ENCODE data around the gene SLC4A1. TPM values are rescaled to one million over a fixed set of nuclear protein-coding genes. Genes with fewer than 3 reads are reported as not detected.

Gene SLC4A1
- total RNA-seq (2022; extraction: Qiagen RNA extraction), result 0.01 TPM in 1 of 5 replicates, not detected in the others

GRCh38 chr17:44267818-44268490 lies at the start of gene SLC4A1:
Gene SLC4A1 (minus strand): TSS chr17:44268135. CDS start chr17:44262866, 5,269 bp downstream.

GRCh38 chr17:44308320-44308818 lies 40.4 kb upstream of the SLC4A1 start, which contains the start of gene RUNDC3A:
Gene RUNDC3A (plus strand): TSS chr17:44308601. CDS start chr17:44308833, 232 bp downstream.

DNA sequence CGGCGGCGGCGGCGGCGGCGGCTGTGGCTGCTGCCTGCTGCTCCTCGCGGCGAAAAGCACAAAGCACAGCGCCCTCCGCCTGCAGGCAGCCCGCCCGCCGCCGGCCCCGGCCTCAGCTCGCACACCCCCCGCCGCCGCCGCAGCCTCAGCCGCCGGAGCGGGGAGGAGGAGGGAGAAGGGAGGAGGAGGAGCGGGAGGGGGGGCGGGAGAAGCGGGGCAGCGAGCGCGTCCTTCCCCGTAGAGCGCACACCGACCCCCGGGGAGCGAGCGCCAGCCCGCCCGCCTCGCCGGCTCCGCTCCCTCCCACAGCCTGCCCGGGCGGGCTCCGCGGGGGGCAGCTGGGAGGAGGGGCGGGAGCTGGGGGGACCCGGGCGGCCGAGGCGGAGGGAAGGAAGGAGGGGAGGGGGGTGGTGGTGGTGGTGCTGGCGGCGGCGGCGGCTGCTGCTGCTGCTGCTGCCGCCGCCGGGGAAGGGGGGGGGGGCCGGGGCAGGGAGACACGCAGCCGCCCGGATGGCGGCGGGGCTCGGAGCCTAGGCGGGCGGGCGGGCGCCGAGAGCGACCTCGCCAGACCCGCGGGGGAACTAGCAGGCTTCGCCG lies 48.2 kb downstream of the SLC4A1 start, which contains the start of gene UBTF:
TSS of gene UBTF (minus strand) at position 60 of the 597 bp plus-strand sequence. CDS start 1,446 bp downstream, outside the sequence.

DNA sequence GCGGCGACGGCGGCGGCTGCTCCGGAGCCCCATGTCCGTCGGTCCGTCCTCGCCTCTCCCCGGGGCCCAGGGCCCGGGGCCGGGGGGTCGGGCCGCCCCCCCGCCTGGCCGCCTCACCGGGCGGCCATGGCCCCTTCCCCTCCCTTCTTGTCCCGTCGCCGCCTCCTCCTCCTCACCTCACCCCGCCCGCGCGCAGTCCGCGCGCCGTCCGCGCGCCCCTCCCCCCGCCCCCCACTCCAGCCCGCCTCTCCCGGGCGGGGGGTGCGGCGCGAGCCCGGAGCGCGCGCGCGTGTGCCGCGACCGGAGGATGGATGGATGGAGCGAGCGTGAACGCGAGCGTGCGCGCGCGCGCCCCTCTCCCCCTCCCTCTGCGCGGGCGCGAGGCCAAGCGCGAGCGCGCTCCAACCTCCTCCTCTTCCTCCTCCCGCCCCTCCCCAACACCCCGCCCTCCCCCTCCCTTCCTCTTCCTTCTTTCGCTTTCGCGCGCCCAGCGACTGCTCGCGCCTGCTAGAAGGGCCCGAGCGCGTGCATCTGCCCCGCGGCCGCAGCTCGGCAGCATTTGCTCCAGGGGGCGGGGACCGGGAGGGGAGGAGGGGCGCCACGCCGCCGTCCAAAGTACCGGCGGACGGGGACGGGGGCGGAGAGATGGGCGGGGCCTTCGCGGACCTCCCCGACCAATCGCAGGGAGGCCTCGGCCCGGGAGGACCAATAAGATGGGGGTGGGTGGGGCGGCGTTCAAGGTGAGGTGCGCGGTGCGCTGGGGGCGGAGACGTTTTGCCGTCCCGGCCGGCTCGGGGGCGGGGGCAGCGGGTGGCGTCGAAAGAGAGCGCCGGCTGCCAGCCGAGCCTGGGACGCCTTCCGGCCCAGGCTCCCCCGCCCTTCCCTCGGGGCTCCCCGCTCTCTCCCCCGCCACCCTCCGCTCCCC lies 68.1 kb downstream of the SLC4A1 start, which contains the start of gene ATXN7L3:
TSS of gene ATXN7L3 (minus strand) at position 332 of the 925 bp plus-strand sequence. CDS start 1,814 bp downstream, outside the sequence.

Other genes with a start within 250 kb of the SLC4A1 start
- gene LSM12, start 201.5 kb downstream of the SLC4A1 start, total RNA-seq (2022; extraction: Qiagen RNA extraction), result 50.2 to 53.0 TPM (median 51.7 TPM) in 5 replicates
- gene G6PC3, start 197.4 kb downstream of the SLC4A1 start, total RNA-seq (2022; extraction: Qiagen RNA extraction), result 116 to 180 TPM (median 171 TPM) in 5 replicates
- 13.6 to 17.2 TPM (median 15.6 TPM) in 5 replicates for gene HDAC5, start 144.5 kb downstream of the SLC4A1 start, total RNA-seq (2022; extraction: Qiagen RNA extraction)
- gene HROB, start 126.2 kb downstream of the SLC4A1 start, total RNA-seq (2022; extraction: Qiagen RNA extraction), result 8.9 to 10.6 TPM (median 9.4 TPM) in 5 replicates
- 0.04 to 0.08 TPM (median 0.05 TPM) in 3 of 5 replicates, not detected in the others for gene ASB16, start 97.4 kb downstream of the SLC4A1 start, total RNA-seq (2022; extraction: Qiagen RNA extraction)
- gene TMUB2, start 81.2 kb downstream of the SLC4A1 start, total RNA-seq (2022; extraction: Qiagen RNA extraction), result 36.3 to 46.3 TPM (median 45.0 TPM) in 5 replicates
- gene ATXN7L3, start 68.3 kb downstream of the SLC4A1 start, total RNA-seq (2022; extraction: Qiagen RNA extraction), result 51.9 to 71.6 TPM (median 67.8 TPM) in 5 replicates
- gene UBTF, start 48.5 kb downstream of the SLC4A1 start, total RNA-seq (2022; extraction: Qiagen RNA extraction), result 97.8 to 105 TPM (median 100 TPM) in 5 replicates
- 0.55 to 1.3 TPM (median 0.57 TPM) in 5 replicates for gene RUNDC3A, start 40.5 kb upstream of the SLC4A1 start, total RNA-seq (2022; extraction: Qiagen RNA extraction)
- 144 to 215 TPM (median 212 TPM) in 5 replicates for gene SLC25A39, start 56.7 kb upstream of the SLC4A1 start, total RNA-seq (2022; extraction: Qiagen RNA extraction)
- 215 to 265 TPM (median 248 TPM) in 5 replicates for gene GRN, start 77.2 kb upstream of the SLC4A1 start, total RNA-seq (2022; extraction: Qiagen RNA extraction)
- 2.5 to 5.2 TPM (median 4.2 TPM) in 5 replicates for gene FAM171A2, start 95.7 kb upstream of the SLC4A1 start, total RNA-seq (2022; extraction: Qiagen RNA extraction)
- 0.78 to 1.9 TPM (median 1.6 TPM) in 5 replicates for gene ITGA2B, start 121.5 kb upstream of the SLC4A1 start, total RNA-seq (2022; extraction: Qiagen RNA extraction)
- 17.1 to 22.9 TPM (median 21.7 TPM) in 5 replicates for gene GPATCH8, start 235.3 kb upstream of the SLC4A1 start, total RNA-seq (2022; extraction: Qiagen RNA extraction)